Measurements from ENCODE around the gene R3HDM1. TPM values are rescaled to one million over a fixed set of nuclear protein-coding genes. Genes with fewer than 3 reads are reported as not detected.
A peak's percentile ranks its signal among the peaks of the same experiment; 100 is the strongest.

Gene R3HDM1
- total RNA-seq, 2 experiments from 2014 or later = 66.5 to 75.8 TPM

DNA sequence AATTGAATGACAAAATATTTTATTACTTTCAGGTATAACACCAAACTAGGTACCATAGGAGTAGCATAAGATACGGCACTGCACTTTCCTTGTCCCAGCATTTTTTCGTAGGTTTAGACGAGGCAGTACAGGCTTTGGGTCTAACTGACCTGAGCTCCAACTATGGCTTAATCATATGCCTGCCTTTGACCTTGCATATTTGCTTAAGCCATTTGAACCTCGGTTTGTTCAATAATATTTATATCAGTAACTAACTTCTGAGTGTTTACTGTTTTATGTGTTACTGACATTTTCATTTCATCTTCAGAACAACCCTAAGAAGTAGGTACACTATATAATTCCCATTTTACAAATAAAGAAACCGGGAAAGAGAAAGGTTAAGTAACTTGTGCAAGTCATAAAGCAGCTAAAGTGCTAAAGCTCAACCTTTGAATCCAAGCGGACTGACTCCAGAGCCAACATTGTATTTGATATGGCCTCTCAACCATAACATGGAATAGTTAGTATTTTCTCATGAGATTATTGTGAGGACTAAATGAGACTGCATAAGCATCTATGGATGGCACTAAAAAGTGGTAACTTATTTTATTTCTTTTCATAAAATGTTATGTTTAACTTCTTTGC, 104.0 kb downstream of the R3HDM1 start:
- Mint-ChIP-seq H3K4me3 (no peak overlapping the region), H3K4me1 (ENCODE audit: low read depth) (peaks cover 10% of the 10 kb centered on the region), H3K27me3 (no peaks in the 10 kb centered on the region), H3K27ac (no peak overlapping the region), H3K36me3 (ENCODE audit: low read depth) (peaks cover 29% of the 10 kb centered on the region), H3K9me3 (no peaks in the 10 kb centered on the region)
- DNase-seq (no peak), ATAC-seq (no peak)
- intact Hi-C loops (cut with micrococcal nuclease) = no loop called here
- ChIA-PET POLR2A (interaction anchor here (0.5 to 1.0 kb wide), 2 partner anchors 9 to 621 kb away, joined by 3 read pairs; no protein-coding TSS in a partner anchor), CTCF (interaction anchor here (0.8 to 0.9 kb wide), 2 partner anchors 75 to 134 kb away, joined by 3 read pairs; no protein-coding TSS in a partner anchor)
- TF ChIP-seq, protein P1, sequence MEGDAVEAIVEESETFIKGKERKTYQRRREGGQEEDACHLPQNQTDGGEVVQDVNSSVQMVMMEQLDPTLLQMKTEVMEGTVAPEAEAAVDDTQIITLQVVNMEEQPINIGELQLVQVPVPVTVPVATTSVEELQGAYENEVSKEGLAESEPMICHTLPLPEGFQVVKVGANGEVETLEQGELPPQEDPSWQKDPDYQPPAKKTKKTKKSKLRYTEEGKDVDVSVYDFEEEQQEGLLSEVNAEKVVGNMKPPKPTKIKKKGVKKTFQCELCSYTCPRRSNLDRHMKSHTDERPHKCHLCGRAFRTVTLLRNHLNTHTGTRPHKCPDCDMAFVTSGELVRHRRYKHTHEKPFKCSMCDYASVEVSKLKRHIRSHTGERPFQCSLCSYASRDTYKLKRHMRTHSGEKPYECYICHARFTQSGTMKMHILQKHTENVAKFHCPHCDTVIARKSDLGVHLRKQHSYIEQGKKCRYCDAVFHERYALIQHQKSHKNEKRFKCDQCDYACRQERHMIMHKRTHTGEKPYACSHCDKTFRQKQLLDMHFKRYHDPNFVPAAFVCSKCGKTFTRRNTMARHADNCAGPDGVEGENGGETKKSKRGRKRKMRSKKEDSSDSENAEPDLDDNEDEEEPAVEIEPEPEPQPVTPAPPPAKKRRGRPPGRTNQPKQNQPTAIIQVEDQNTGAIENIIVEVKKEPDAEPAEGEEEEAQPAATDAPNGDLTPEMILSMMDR (IDR thresholded peaks at IDR 0.05) = no peak

DNA sequence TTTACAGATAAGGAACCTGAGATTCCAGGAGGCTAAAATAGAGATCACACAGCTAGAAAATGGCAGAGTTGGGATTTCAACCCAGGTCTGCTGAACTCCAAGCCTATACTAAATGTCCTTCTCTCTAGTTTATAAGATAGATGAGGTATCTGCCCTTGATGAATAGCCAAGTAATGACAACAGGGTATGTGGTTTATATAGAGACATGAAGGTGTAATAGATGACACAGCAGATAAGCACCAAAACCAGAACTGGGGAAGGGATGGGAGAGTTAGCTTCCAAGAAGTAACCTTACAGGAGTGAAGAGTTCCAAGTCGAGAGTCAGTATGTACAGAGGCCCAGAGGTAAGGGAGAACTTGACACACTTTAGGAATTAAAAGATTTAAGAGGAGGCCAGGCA, 105.7 kb downstream of the R3HDM1 start:
- CTCF ChIA-PET = interaction anchor here (0.9 to 1.4 kb wide), 2 partner anchors 73 to 648 kb away, joined by 3 to 5 read pairs; no protein-coding TSS in a partner anchor

DNA sequence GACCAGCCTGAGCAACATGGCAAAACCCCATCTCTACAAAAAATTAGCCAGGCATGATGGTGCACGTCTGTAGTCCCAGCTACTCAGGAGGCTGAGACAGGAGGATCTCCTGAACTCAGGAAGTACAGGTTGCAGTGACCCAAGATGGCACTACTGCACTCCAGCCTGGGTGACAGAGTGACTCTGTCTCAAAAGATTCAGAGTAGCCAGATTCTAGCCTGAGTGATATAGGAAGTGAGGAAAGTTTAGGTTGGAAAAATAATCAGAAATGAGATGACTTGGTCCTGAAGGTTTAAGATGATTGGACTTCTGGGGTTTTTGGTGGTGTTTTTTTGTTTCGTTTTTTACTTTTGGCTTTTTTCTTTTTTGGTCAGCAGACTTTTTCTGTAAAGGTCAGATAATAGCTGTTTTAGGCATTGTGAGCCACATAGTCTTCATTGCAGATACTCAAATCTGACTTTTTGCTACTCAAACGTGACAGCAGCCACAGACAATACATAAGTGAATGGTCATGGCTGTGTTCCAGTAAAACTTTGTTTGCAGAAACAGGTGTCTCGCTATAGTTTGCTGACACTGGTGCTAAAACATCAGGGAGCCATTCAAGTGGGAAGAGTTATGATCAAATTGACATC, 106.3 kb downstream of the R3HDM1 start:
- TF ChIP-seq, protein P1 (IDR thresholded peaks at IDR 0.05) = no peak
- ChIA-PET POLR2A (no interaction called here), CTCF (interaction anchor here (0.9 to 1.4 kb wide), 2 partner anchors 72 to 649 kb away, joined by 3 to 5 read pairs; no protein-coding TSS in a partner anchor)
- Mint-ChIP-seq H3K9me3 (no peaks in the 10 kb centered on the region), H3K4me3 (no peak overlapping the region), H3K27me3 (no peaks in the 10 kb centered on the region), H3K4me1 (ENCODE audit: low read depth) (peaks cover 10% of the 10 kb centered on the region), H3K36me3 (ENCODE audit: low read depth) (peaks cover 26% of the 10 kb centered on the region), H3K27ac (no peak overlapping the region)
- intact Hi-C loops (cut with micrococcal nuclease) = no loop called here
- no peak for DNase-seq
- ATAC-seq = no peak

More for the DNA sequence above, 105.7 kb downstream of the R3HDM1 start:
- Mint-ChIP-seq H3K27ac (peak overlapping the region; percentile 4), H3K9me3 (no peaks in the 10 kb centered on the region), H3K4me1 (ENCODE audit: low read depth) (peaks cover 10% of the 10 kb centered on the region), H3K36me3 (ENCODE audit: low read depth) (peaks cover 29% of the 10 kb centered on the region), H3K4me3 (no peak overlapping the region), H3K27me3 (no peaks in the 10 kb centered on the region)
- POLR2A ChIA-PET = no interaction called here
- TF ChIP-seq, protein P1 (IDR thresholded peaks at IDR 0.05) = no peak
- intact Hi-C loops (cut with micrococcal nuclease) = no loop called here
- no peak for DNase-seq
- ATAC-seq = no peak

DNA sequence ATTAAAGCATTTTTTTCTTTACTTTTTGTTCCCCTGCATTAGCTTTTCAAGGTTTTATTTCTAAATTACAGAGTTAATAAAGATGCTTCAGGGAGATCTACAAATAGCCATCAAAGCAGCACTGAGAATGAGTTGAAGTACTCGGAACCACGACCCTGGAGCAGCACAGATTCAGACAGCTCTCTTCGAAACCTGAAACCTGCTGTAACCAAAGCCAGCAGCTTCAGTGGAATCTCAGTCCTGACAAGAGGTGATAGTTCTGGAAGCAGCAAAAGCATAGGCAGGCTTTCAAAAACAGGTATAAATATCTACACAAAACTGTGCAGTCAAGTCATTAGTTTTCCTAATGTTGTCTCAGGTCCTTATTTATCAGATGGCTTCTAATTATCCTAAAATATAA, 107.5 kb downstream of the R3HDM1 start:
- H3K4me1 Mint-ChIP-seq (ENCODE audit: low read depth) = peaks cover 10% of the 10 kb centered on the region
- no peak overlapping the region for H3K27ac Mint-ChIP-seq
- DNase-seq (no peak), ATAC-seq (no peak)
- H3K27me3 Mint-ChIP-seq = no peaks in the 10 kb centered on the region
- H3K4me3 Mint-ChIP-seq = no peak overlapping the region
- peaks cover 25% of the 10 kb centered on the region for H3K36me3 Mint-ChIP-seq (ENCODE audit: low read depth)
- POLR2A ChIA-PET = interaction anchor here (1.1 kb wide), 1 partner anchor 20 kb away, joined by 3 read pairs; no protein-coding TSS in a partner anchor
- TF ChIP-seq, protein P1 (IDR thresholded peaks at IDR 0.05) = no peak
- CTCF ChIA-PET = interaction anchor here (0.8 kb wide), 1 partner anchor 17 kb away, joined by 3 read pairs; no protein-coding TSS in a partner anchor
- intact Hi-C loops (cut with micrococcal nuclease) = no loop called here
- no peaks in the 10 kb centered on the region for H3K9me3 Mint-ChIP-seq

All from activated CD8-positive, alpha-beta T cell treated with anti-CD3 and anti-CD28 coated beads for 36 hours (primary cell).